ENCODE results near the gene RAD17. TPM values are rescaled to one million over a fixed set of nuclear protein-coding genes. Genes with fewer than 3 reads are reported as not detected.

Gene RAD17
- total RNA-seq, 2 experiments from 2014 or later: 22.9 to 26.5 TPM

GRCh38 chr5:69350664-69351063, 19.0 kb upstream of the RAD17 start:
- intact Hi-C loops (cut with micrococcal nuclease): no loop called here
- ATAC-seq (no peak), DNase-seq (no peak)
- H3K27ac Mint-ChIP-seq: no peak overlapping the region
- ChIA-PET POLR2A (no interaction called here), CTCF (interaction anchor here (1.8 kb wide), 1 partner anchor 10 kb away, joined by 4 read pairs; no protein-coding TSS in a partner anchor)
- H3K4me3 Mint-ChIP-seq: no peak overlapping the region
- no peaks in the 10 kb centered on the region for H3K27me3 Mint-ChIP-seq
- H3K36me3 Mint-ChIP-seq (ENCODE audit: low read depth): peaks cover 25% of the 10 kb centered on the region
- no peaks in the 10 kb centered on the region for H3K4me1 Mint-ChIP-seq (ENCODE audit: low read depth)
- TF ChIP-seq CTCF (IDR thresholded peaks at IDR 0.05): no peak
- H3K9me3 Mint-ChIP-seq: no peaks in the 10 kb centered on the region

DNA sequence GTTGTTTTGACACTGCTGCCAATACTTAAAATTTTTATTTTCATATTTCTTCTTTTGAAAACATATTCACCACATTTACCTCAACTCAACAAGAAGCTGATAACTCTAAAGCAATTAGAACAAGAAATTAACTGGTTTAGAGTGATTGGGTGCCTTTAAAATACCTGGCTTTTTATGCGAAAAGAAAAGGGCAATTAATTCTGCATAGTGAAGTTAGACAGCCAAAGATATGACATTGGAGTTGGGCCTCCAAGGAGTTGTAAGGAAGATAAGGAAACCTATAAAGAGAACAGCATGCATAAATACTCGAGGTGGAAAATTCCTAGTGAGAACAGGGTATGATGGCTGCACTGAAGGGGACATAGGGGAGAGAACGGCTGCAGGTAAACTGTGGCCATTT, 9.9 kb upstream of the RAD17 start:
- no peak overlapping the region for H3K27ac Mint-ChIP-seq
- no peak for DNase-seq
- CTCF ChIA-PET: no interaction called here
- H3K27me3 Mint-ChIP-seq: no peaks in the 10 kb centered on the region
- peaks cover 43% of the 10 kb centered on the region for H3K36me3 Mint-ChIP-seq (ENCODE audit: low read depth)
- no peaks in the 10 kb centered on the region for H3K9me3 Mint-ChIP-seq
- no peak for ATAC-seq
- POLR2A ChIA-PET: no interaction called here
- peaks cover 19% of the 10 kb centered on the region for H3K4me1 Mint-ChIP-seq (ENCODE audit: low read depth)
- TF ChIP-seq CTCF (IDR thresholded peaks at IDR 0.05): no peak
- intact Hi-C loops (cut with micrococcal nuclease): loop anchor here (10.0 kb wide), 1 partner anchor 265 kb away; the partner anchor contains the start of gene SLC30A5
- H3K4me3 Mint-ChIP-seq: no peak overlapping the region

GRCh38 chr5:69360442-69360841, 9.2 kb upstream of the RAD17 start:
- POLR2A ChIA-PET: no interaction called here
- no peak overlapping the region for H3K27ac Mint-ChIP-seq
- ATAC-seq (no peak), DNase-seq (no peak)
- H3K9me3 Mint-ChIP-seq: no peaks in the 10 kb centered on the region
- TF ChIP-seq CTCF (IDR thresholded peaks at IDR 0.05): no peak
- H3K36me3 Mint-ChIP-seq (ENCODE audit: low read depth): peaks cover 49% of the 10 kb centered on the region
- intact Hi-C loops (cut with micrococcal nuclease): loop anchor here (10.0 kb wide), 1 partner anchor 266 kb away; the partner anchor contains the start of gene SLC30A5
- H3K27me3 Mint-ChIP-seq: no peaks in the 10 kb centered on the region
- CTCF ChIA-PET: interaction anchor here (1.4 kb wide), 1 partner anchor 9 kb away, joined by 4 read pairs; no protein-coding TSS in a partner anchor
- peaks cover 26% of the 10 kb centered on the region for H3K4me1 Mint-ChIP-seq (ENCODE audit: low read depth)
- no peak overlapping the region for H3K4me3 Mint-ChIP-seq

DNA sequence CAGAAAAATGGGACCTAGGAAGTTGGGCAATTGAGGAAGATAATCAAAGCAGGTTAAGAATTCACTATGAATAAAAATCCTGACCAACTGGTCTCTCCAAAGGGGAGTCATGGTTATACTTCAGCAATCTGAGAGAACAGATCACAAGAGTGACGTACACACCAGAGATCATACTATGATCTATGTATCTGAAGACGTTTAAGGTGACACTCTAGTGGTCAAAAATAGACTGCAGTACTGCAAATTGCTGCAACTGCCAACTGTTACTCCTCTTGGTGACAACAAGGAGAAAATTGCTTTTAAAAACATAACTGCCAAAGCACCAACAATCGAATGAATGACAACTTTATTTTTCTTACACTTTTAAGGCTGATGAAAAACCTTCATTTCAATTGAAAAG, 5.2 kb upstream of the RAD17 start:
- Mint-ChIP-seq H3K4me3 (no peak overlapping the region), H3K4me1 (ENCODE audit: low read depth) (peaks cover 34% of the 10 kb centered on the region), H3K27ac (peak overlapping the region; percentile 40), H3K9me3 (no peaks in the 10 kb centered on the region), H3K36me3 (ENCODE audit: low read depth) (peaks cover 51% of the 10 kb centered on the region), H3K27me3 (no peaks in the 10 kb centered on the region)
- intact Hi-C loops (cut with micrococcal nuclease): loop anchor here (10.0 kb wide), 1 partner anchor 270 kb away; the partner anchor contains the start of gene SLC30A5
- TF ChIP-seq CTCF (IDR thresholded peaks at IDR 0.05): peak; percentile 33
- peak; percentile 12 for DNase-seq
- ATAC-seq: peak; percentile 25
- ChIA-PET CTCF (interaction anchor here (1.8 kb wide), 1 partner anchor 29 kb away, joined by 4 read pairs; no protein-coding TSS in a partner anchor), POLR2A (no interaction called here)

- peak overlapping the region; percentile 40 for H3K27ac Mint-ChIP-seq
- CTCF ChIA-PET: interaction anchor here (0.8 to 1.1 kb wide), 3 partner anchors 30 to 321 kb away, joined by 3 read pairs; partner anchors contain the start of gene SLC30A5
- DNase-seq: no peak
- H3K4me3 Mint-ChIP-seq: no peak overlapping the region
- no peaks in the 10 kb centered on the region for H3K9me3 Mint-ChIP-seq
- POLR2A ChIA-PET: no interaction called here
- peak; percentile 2 for TF ChIP-seq CTCF (IDR thresholded peaks at IDR 0.05)
- no peak for ATAC-seq
- H3K4me1 Mint-ChIP-seq (ENCODE audit: low read depth): peaks cover 34% of the 10 kb centered on the region
- H3K36me3 Mint-ChIP-seq (ENCODE audit: low read depth): peaks cover 51% of the 10 kb centered on the region
- intact Hi-C loops (cut with micrococcal nuclease): loop anchor here (10.0 kb wide), 1 partner anchor 270 kb away; the partner anchor contains the start of gene SLC30A5
- H3K27me3 Mint-ChIP-seq: no peaks in the 10 kb centered on the region
Measured at GRCh38 chr5:69364850-69365249, 4.8 kb upstream of the RAD17 start.
